ENCODE data around the gene TMEM59. TPM values are rescaled to one million over a fixed set of nuclear protein-coding genes. Genes with fewer than 3 reads are reported as not detected.

Gene TMEM59
- total and polyA plus RNA-seq, 4 donors: 266 to 356 (median 305) TPM

DNA sequence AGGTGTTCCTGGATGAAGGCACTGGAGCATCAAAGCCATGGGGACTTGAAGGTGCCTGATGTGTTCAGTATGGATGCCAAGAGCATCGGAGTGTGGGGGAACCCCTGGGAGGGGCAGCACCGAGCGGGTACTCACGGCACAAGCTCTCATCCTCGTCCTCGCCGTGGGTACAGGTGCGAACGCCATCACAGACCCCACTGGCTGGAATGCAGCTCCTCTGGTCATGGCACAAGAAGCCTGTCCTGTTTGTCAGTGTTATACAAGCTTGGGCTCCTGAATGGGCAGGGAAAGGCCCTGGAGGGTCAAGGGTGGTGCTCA lies 41.0 kb downstream of the TMEM59 start:
- 83 to 88% methylated on average over 9 of the region's 9 CpGs for WGBS, 2 donors
- intact Hi-C loops (cut with DNase I): no loop called here
- Histone ChIP-seq H3K27me3 (ENCODE audit: control insufficient read depth in 1 of 2, insufficient read depth in 2 of 2, low read length in 1 of 2) (no peaks in the 10 kb centered on the region), H3K9me3 (ENCODE audit: control insufficient read depth, low read length) (no peaks in the 10 kb centered on the region), H3K36me3 (ENCODE audit: control insufficient read depth in 1 of 2, insufficient read depth in 2 of 2, low read length in 1 of 2) (no peaks in the 10 kb centered on the region), H3K4me1 (ENCODE audit: control insufficient read depth in 1 of 2, insufficient read depth in 2 of 2, low read length in 2 of 2) (no peaks in the 10 kb centered on the region), H3K4me3 (ENCODE audit: low read length in 2 of 2) (no peak overlapping the region), H3K27ac (ENCODE audit: low read depth in 1 of 2, low read length in 2 of 2) (no peak overlapping the region)
- ATAC-seq (ENCODE audit: low FRiP score) (no peak), DNase-seq (no peak)

DNA sequence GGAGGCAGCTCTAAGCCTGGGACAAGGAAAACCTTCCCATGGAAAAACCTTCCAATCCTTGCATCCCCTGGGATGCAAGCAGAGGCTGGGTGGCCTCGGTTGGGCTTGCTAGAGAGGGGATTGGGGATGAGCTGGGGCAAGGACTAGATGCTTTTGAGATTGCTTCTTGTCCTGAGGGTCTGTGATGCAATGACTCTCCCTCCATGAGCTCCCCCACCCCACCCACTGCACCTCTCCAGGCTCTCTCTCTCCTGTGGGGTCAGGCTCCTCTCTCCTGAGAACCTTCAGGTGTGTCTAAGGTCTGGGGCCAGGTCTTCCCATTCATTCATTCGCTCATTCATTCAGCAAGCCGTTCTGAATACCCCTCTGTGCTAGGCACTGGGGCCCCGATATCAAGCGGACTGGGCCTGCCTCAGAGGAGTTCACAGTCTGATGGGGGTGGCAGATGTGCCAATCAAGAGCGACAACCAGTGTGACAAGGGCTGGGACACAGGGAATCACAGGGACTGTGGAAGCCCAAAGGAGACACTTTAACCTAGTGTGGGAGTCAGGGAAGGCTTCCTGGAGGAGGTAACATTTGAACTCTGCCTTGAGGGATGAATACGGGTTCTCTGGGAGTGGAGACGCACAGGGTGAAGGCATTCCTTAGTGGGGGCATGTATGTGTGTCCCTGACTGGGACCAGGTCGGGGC lies 41.5 kb downstream of the TMEM59 start:
- intact Hi-C loops (cut with DNase I): no loop called here
- Histone ChIP-seq H3K27me3 (ENCODE audit: control insufficient read depth in 1 of 2, insufficient read depth in 2 of 2, low read length in 1 of 2) (no peaks in the 10 kb centered on the region), H3K4me3 (ENCODE audit: low read length in 2 of 2) (no peak overlapping the region), H3K4me1 (ENCODE audit: control insufficient read depth in 1 of 2, insufficient read depth in 2 of 2, low read length in 2 of 2) (no peaks in the 10 kb centered on the region), H3K36me3 (ENCODE audit: control insufficient read depth in 1 of 2, insufficient read depth in 2 of 2, low read length in 1 of 2) (no peaks in the 10 kb centered on the region), H3K27ac (ENCODE audit: low read depth in 1 of 2, low read length in 2 of 2) (no peak overlapping the region), H3K9me3 (ENCODE audit: control insufficient read depth, low read length) (no peaks in the 10 kb centered on the region)
- 79 to 81% methylated on average over 9 of the region's 9 CpGs for WGBS, 2 donors
- DNase-seq (peak in 1 of 2 donors; percentile 26), ATAC-seq (ENCODE audit: low FRiP score) (no peak)

DNA sequence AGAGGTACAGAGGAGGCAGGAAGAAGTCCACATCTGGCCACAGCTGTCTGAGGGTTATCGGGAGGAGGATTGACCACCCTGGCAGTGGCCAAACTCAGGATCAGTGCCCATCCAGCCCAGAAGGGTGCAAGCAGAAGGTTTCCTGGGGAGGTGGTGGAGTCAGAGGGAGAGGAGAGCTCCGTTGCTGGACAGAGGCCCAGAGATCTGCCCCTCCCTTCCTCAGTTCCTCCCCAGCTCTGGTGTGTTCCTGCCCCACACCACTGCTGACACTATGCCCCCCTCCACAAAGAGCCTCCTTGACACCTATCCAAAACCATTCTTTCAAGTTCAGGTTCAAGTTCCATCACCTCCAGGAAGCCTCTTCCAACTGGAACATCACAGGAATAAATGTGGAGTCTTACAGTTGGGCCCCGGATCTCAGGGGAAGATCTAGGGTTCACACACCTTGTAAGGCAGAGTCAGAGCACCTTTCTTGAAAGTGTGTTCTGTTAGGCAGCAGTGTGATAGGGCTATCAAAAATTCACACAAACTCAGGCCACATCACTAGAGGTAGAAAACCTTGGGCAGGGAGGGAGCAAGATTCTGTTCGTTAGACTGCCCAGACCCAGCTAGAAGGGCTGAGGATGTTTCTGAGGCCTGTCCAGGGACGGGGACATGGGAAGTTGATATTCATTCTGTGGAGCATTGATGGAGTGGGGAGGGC lies 42.4 kb downstream of the TMEM59 start:
- no peak overlapping the region for H3K4me3 ChIP-seq (ENCODE audit: low read length in 2 of 2)
- DNase-seq (no peak), ATAC-seq (ENCODE audit: low FRiP score) (no peak)
- WGBS, 2 donors: 69 to 81% methylated on average over 5 of the region's 5 CpGs
- intact Hi-C loops (cut with DNase I): no loop called here
- no peaks in the 10 kb centered on the region for H3K4me1 ChIP-seq (ENCODE audit: control insufficient read depth in 1 of 2, insufficient read depth in 2 of 2, low read length in 2 of 2)
- no peaks in the 10 kb centered on the region for H3K27me3 ChIP-seq (ENCODE audit: control insufficient read depth in 1 of 2, insufficient read depth in 2 of 2, low read length in 1 of 2)
- H3K9me3 ChIP-seq (ENCODE audit: control insufficient read depth, low read length): no peaks in the 10 kb centered on the region
- H3K27ac ChIP-seq (ENCODE audit: low read depth in 1 of 2, low read length in 2 of 2): no peak overlapping the region
- H3K36me3 ChIP-seq (ENCODE audit: control insufficient read depth in 1 of 2, insufficient read depth in 2 of 2, low read length in 1 of 2): no peaks in the 10 kb centered on the region

DNA sequence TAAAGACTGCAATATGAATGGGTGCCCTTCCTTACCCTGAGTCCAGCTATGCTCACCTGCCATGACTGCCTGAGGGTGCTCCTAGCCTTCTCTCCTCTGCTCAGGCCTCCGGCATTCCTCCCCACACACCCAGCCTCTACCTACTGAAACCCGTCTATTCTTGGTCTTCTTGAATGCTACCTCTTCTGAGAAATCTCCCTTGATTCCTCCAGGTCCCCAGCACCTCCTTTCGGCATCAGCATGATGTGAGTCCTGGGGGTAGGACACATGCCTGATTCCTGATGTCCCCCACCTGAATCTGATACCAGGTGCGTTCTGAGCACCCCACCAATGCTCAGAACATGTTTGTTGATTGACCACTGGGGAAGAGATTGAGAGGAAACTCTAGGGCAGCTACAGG lies 43.6 kb downstream of the TMEM59 start:
- Histone ChIP-seq H3K36me3 (ENCODE audit: control insufficient read depth in 1 of 2, insufficient read depth in 2 of 2, low read length in 1 of 2) (no peaks in the 10 kb centered on the region), H3K9me3 (ENCODE audit: control insufficient read depth, low read length) (no peaks in the 10 kb centered on the region), H3K27me3 (ENCODE audit: control insufficient read depth in 1 of 2, insufficient read depth in 2 of 2, low read length in 1 of 2) (no peaks in the 10 kb centered on the region), H3K27ac (ENCODE audit: low read depth in 1 of 2, low read length in 2 of 2) (no peak overlapping the region), H3K4me1 (ENCODE audit: control insufficient read depth in 1 of 2, insufficient read depth in 2 of 2, low read length in 2 of 2) (no peaks in the 10 kb centered on the region), H3K4me3 (ENCODE audit: low read length in 2 of 2) (no peak overlapping the region)
- WGBS, 2 donors: 86 to 95% methylated on average over 4 of the region's 4 CpGs
- intact Hi-C loops (cut with DNase I): no loop called here
- no peak for DNase-seq
- ATAC-seq (ENCODE audit: low FRiP score): no peak

DNA sequence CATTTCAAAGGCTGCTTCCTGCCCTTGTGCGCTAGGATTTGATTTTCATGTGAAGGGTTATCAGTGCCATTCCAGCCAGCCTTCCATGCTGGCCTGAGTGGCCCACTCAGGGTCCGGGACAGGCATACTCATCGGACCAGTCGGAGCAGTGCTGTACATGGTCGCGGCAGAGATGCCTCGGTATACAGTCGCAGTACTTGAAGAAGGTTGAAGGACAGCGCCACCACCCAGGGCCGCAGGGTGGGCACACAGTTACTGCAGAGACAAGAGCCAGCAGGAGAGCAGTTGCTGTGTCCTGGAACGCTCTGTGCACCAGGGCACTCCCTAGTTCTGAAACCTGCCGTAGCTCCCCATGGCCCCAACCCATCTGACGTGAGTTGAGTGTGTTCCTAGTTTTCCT lies 44.1 kb downstream of the TMEM59 start:
- Histone ChIP-seq H3K9me3 (ENCODE audit: control insufficient read depth, low read length) (no peaks in the 10 kb centered on the region), H3K27me3 (ENCODE audit: control insufficient read depth in 1 of 2, insufficient read depth in 2 of 2, low read length in 1 of 2) (no peaks in the 10 kb centered on the region), H3K27ac (ENCODE audit: low read depth in 1 of 2, low read length in 2 of 2) (no peak overlapping the region), H3K36me3 (ENCODE audit: control insufficient read depth in 1 of 2, insufficient read depth in 2 of 2, low read length in 1 of 2) (no peaks in the 10 kb centered on the region), H3K4me3 (ENCODE audit: low read length in 2 of 2) (no peak overlapping the region), H3K4me1 (ENCODE audit: control insufficient read depth in 1 of 2, insufficient read depth in 2 of 2, low read length in 2 of 2) (no peaks in the 10 kb centered on the region)
- DNase-seq (peak in 1 of 2 donors; percentile 52), ATAC-seq (ENCODE audit: low FRiP score) (no peak)
- intact Hi-C loops (cut with DNase I): no loop called here
- WGBS, 2 donors: 84 to 86% methylated on average over 13 of the region's 13 CpGs

DNA sequence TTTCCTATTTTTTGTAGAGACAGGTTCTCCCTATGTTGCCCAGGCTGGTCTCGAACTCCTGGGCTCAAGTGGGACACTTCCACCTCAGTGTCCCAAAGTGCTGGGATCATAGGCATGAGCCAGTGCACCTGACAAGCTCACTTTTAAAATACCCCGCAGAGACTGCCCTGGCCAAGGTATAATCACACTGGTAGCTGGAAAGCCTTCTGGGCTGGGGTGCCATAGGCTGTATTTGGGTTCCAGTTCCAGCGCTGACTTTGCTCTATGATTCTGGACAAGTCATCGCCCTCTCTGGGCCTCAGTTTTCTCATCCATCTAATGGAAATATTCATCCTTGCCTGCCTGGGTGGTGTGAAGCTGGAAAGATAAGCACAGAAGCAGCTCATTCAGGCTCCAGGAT lies 45.4 kb downstream of the TMEM59 start:
- no peaks in the 10 kb centered on the region for H3K27me3 ChIP-seq (ENCODE audit: control insufficient read depth in 1 of 2, insufficient read depth in 2 of 2, low read length in 1 of 2)
- ATAC-seq (ENCODE audit: low FRiP score): no peak
- no peak overlapping the region for H3K4me3 ChIP-seq (ENCODE audit: low read length in 2 of 2)
- intact Hi-C loops (cut with DNase I): no loop called here
- no peaks in the 10 kb centered on the region for H3K9me3 ChIP-seq (ENCODE audit: control insufficient read depth, low read length)
- no peaks in the 10 kb centered on the region for H3K4me1 ChIP-seq (ENCODE audit: control insufficient read depth in 1 of 2, insufficient read depth in 2 of 2, low read length in 2 of 2)
- no peak for DNase-seq
- no peaks in the 10 kb centered on the region for H3K36me3 ChIP-seq (ENCODE audit: control insufficient read depth in 1 of 2, insufficient read depth in 2 of 2, low read length in 1 of 2)
- no peak overlapping the region for H3K27ac ChIP-seq (ENCODE audit: low read depth in 1 of 2, low read length in 2 of 2)
- WGBS, 2 donors: 95 to 96% methylated on average over 4 of the region's 4 CpGs

DNA sequence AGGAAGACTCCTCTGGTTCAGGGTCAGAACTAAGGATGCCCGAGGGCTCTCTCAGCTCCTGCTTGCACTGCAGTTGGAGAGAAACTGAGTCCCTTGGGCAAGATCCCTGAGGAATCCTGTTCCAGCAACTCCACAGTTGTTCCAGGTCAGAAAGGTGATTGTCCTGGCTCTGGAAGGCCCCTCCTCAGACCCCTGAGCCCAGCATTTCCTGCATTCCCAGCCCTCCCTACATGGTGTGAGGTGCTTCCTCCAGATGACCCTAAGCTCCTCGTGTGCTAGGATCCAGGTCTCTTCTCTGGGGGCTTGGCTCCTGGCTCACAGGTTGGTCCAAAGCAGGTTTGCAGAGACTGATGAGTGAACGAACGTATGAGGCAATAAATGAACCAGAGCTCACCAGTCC lies 46.5 kb downstream of the TMEM59 start:
- no peaks in the 10 kb centered on the region for H3K4me1 ChIP-seq (ENCODE audit: control insufficient read depth in 1 of 2, insufficient read depth in 2 of 2, low read length in 2 of 2)
- no peaks in the 10 kb centered on the region for H3K9me3 ChIP-seq (ENCODE audit: control insufficient read depth, low read length)
- H3K4me3 ChIP-seq (ENCODE audit: low read length in 2 of 2): no peak overlapping the region
- WGBS, 2 donors: 72 to 79% methylated on average over 4 of the region's 4 CpGs
- H3K36me3 ChIP-seq (ENCODE audit: control insufficient read depth in 1 of 2, insufficient read depth in 2 of 2, low read length in 1 of 2): no peaks in the 10 kb centered on the region
- ATAC-seq (ENCODE audit: low FRiP score): no peak
- no peak overlapping the region for H3K27ac ChIP-seq (ENCODE audit: low read depth in 1 of 2, low read length in 2 of 2)
- H3K27me3 ChIP-seq (ENCODE audit: control insufficient read depth in 1 of 2, insufficient read depth in 2 of 2, low read length in 1 of 2): no peaks in the 10 kb centered on the region
- no peak for DNase-seq
- intact Hi-C loops (cut with DNase I): no loop called here

DNA sequence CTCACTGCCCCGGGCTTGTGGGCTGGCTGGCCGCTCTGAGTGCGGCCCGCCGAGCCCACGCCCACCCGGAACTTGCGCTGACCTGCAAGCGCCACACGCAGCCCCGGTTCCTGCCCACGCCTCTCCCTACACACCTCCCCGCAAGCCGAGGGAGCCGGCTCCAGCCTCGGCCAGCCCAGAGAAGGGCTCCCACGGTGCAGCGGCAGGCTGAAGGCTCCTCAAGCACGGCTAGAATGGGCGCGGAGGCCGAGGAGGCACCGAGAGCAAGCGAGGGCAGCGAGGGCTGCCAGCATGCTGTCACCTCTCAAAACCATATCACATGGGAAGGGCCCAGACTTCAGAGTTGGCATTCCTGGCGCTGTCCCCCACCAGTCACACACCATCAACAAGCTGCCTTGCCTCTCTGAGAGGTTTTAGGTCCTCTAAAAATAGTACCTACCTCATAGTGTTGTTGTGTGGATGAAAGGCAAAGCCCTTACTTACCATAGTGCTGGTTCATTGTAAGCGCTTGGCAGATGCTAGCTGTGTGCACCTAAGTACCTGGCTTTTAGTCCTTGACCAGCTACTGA lies 48.4 kb downstream of the TMEM59 start:
- Histone ChIP-seq H3K9me3 (ENCODE audit: control insufficient read depth, low read length) (no peaks in the 10 kb centered on the region), H3K4me3 (ENCODE audit: low read length in 2 of 2) (no peak overlapping the region), H3K4me1 (ENCODE audit: control insufficient read depth in 1 of 2, insufficient read depth in 2 of 2, low read length in 2 of 2) (no peaks in the 10 kb centered on the region), H3K36me3 (ENCODE audit: control insufficient read depth in 1 of 2, insufficient read depth in 2 of 2, low read length in 1 of 2) (no peaks in the 10 kb centered on the region), H3K27me3 (ENCODE audit: control insufficient read depth in 1 of 2, insufficient read depth in 2 of 2, low read length in 1 of 2) (no peaks in the 10 kb centered on the region), H3K27ac (ENCODE audit: low read depth in 1 of 2, low read length in 2 of 2) (no peak overlapping the region)
- 93 to 94% methylated on average over 27 of the region's 27 CpGs for WGBS, 2 donors
- ATAC-seq (ENCODE audit: low FRiP score) (no peak), DNase-seq (peak in 1 of 2 donors; percentile 61)
- intact Hi-C loops (cut with DNase I): no loop called here

Measured in aorta (tissue), 5 donors.